H1 (cell line): ENCODE measurements around the gene GPR25. TPM values are rescaled to one million over a fixed set of nuclear protein-coding genes. Genes with fewer than 3 reads are reported as not detected.

Experiments
- ASH2L ChIP-seq: fragments of 200-600, 300-600 bp; sonication (generic); IDR thresholded peaks from one replicate; pipeline ENCODE4 v1.7.1; 2017; ENCODE audit warnings: low read length
- BACH1 ChIP-seq: IDR thresholded peaks from 2 replicates; pipeline ENCODE4 v1.6.1; 2012; ENCODE audit warnings: low read length, improper control_type of control experiment
- BCL11A ChIP-seq, 2 experiments: IDR thresholded peaks; one replicate each; pipeline ENCODE4 v1.6.1; 2011; ENCODE audit warnings: low read depth in 2 of 2, low read length in 2 of 2, mild to moderate bottlenecking in 2 of 2
- CHD2 ChIP-seq: IDR thresholded peaks from 2 replicates; pipeline ENCODE4 v1.6.1; 2012; ENCODE audit warnings: low read length, improper control_type of control experiment
- CREB1 ChIP-seq: IDR thresholded peaks from 2 replicates; pipeline ENCODE4 v1.6.1; 2012; ENCODE audit warnings: inconsistent platforms
- CTBP2 ChIP-seq: IDR thresholded peaks from 2 replicates; pipeline ENCODE4 v1.7.0; 2011; ENCODE audit warnings: borderline replicate concordance, mild to moderate bottlenecking, moderate library complexity, mixed read lengths, low read length; ENCODE audit not compliant: insufficient read depth, insufficient read length
- EP300 ChIP-seq, 2 experiments: IDR thresholded peaks; 1 replicate in 1 of 2; 2 replicates in 1 of 2; pipeline ENCODE4 v1.6.1; 2011 to 2012; ENCODE audit warnings: low read depth in 2 of 2, low read length in 2 of 2, mild to moderate bottlenecking in 2 of 2, borderline replicate concordance in 1 of 2, inconsistent platforms in 1 of 2, moderate library complexity in 1 of 2
- GTF2F1 ChIP-seq: IDR thresholded peaks from 2 replicates; pipeline ENCODE4 v1.6.1; 2012; ENCODE audit warnings: low read depth, low read length, improper control_type of control experiment, borderline replicate concordance
- HDAC2 ChIP-seq, 2 experiments: fragments of 300-600 bp in 1 of 2; sonication (generic) in 1 of 2; IDR thresholded peaks; 2 replicates each; pipeline ENCODE4 v1.6.1; 2011 to 2012; ENCODE audit warnings: low read depth in 2 of 2, low read length in 2 of 2, mild to moderate bottlenecking in 2 of 2, moderate library complexity in 2 of 2, borderline replicate concordance in 1 of 2, inconsistent platforms in 1 of 2
- HDAC6 ChIP-seq: IDR thresholded peaks from one replicate; pipeline ENCODE4 v1.7.1; 2012; ENCODE audit warnings: low read depth, mild to moderate bottlenecking, inconsistent platforms, low read length, moderate library complexity
- JUN ChIP-seq: IDR thresholded peaks from 2 replicates; pipeline ENCODE4 v1.6.1; 2011; ENCODE audit warnings: low read depth, mild to moderate bottlenecking, improper control_type of control experiment, low read length
- KDM4A ChIP-seq: IDR thresholded peaks from one replicate; pipeline ENCODE4 v1.7.1; 2012; ENCODE audit warnings: low read depth, mild to moderate bottlenecking, moderate library complexity, low read length, inconsistent platforms; ENCODE audit not compliant: severe bottlenecking
- PHF8 ChIP-seq: fragments of 200-600 bp; sonication (generic); conservative IDR thresholded peaks from 2 replicates; pipeline ENCODE4 v1.7.1; 2012; ENCODE audit warnings: low read depth, mild to moderate bottlenecking, inconsistent platforms, low read length, moderate library complexity
- POLR2A ChIP-seq, 2 experiments: IDR thresholded peaks; 1 replicate in 1 of 2; 2 replicates in 1 of 2; pipeline ENCODE4 v1.6.1; 2011; ENCODE audit warnings: low read depth in 2 of 2, low read length in 2 of 2, mild to moderate bottlenecking in 2 of 2; ENCODE audit errors: control extremely low read depth in 1 of 2
- POLR2AphosphoS5 ChIP-seq: IDR thresholded peaks from 2 replicates; pipeline ENCODE4 v1.6.1; 2011; ENCODE audit warnings: low read depth, low read length
- POU5F1 ChIP-seq: IDR thresholded peaks from 2 replicates; pipeline ENCODE4 v1.6.1; 2011; ENCODE audit warnings: low read depth, mild to moderate bottlenecking, low read length, moderate library complexity
- RAD21 ChIP-seq, 2 experiments: IDR thresholded peaks in 1 of 2; conservative IDR thresholded peaks in 1 of 2; 2 replicates each; pipeline ENCODE4 v1.6.1; 2011; ENCODE audit warnings: low read depth in 2 of 2, low read length in 2 of 2, improper control_type of control experiment in 1 of 2, inconsistent platforms in 1 of 2, mild to moderate bottlenecking in 1 of 2, moderate library complexity in 1 of 2
- SIN3A ChIP-seq, 2 experiments: IDR thresholded peaks in 1 of 2; conservative IDR thresholded peaks in 1 of 2; 2 replicates each; pipeline ENCODE4 v1.6.1; 2011 to 2012; ENCODE audit warnings: low read length in 2 of 2, improper control_type of control experiment in 1 of 2, low read depth in 1 of 2, mild to moderate bottlenecking in 1 of 2
- TAF1 ChIP-seq: IDR thresholded peaks from 2 replicates; pipeline ENCODE4 v1.6.1; 2011; ENCODE audit warnings: mild to moderate bottlenecking, low read depth, low read length
- polyA plus RNA-seq, 7 experiments: library from polyadenylated mRNA; depleted of rRNA in 3 of 7; stranded (reverse) in 5 of 7; unstranded in 2 of 7; fragments of >200 nt in 5 of 7; fragments of 200-250 nt in 2 of 7; gene quantifications; 1 replicate in 5 of 7; 2 replicates in 1 of 7; 4 replicates in 1 of 7; pipeline versions ENCODE4 v1.2.1 to v1.2.3, GENCODE V29; 2011 to 2013; ENCODE audit warnings: missing spikeins in 2 of 7, mixed read lengths in 2 of 7
- total RNA-seq: library from RNA; stranded (reverse); fragmentation: NEBNext Ultra II Directional; extraction: Animal tissue kit (Norgen Biotek cat#: 25700); gene quantifications from 2 replicates; pipeline ENCODE4 v1.2.1, GENCODE V29; 2021
- TF ChIP-seq, protein P1 (sequence below), 3 experiments: IDR thresholded peaks; 1 replicate in 2 of 3; 2 replicates in 1 of 3; pipeline versions ENCODE4 v1.5.1 to v1.6.1; 2011; ENCODE audit warnings: low read length in 3 of 3, mild to moderate bottlenecking in 3 of 3, inconsistent platforms in 2 of 3, low read depth in 1 of 3, moderate library complexity in 1 of 3; ENCODE audit not compliant: insufficient read depth in 1 of 3; ENCODE audit errors: control extremely low read depth in 1 of 3
- TF ChIP-seq, protein P2 (sequence below): IDR thresholded peaks from 2 replicates; pipeline ENCODE4 v1.6.1; 2011; ENCODE audit warnings: low read depth, mild to moderate bottlenecking, low read length; ENCODE audit not compliant: insufficient read depth

GPR25 gene
- total and polyA plus RNA-seq, 2 of the 8 experiments (the other 6 are each of a cell fraction or from before 2014, with no cell fraction given): not detected

- TF ChIP-seq HDAC2 (IDR thresholded peaks at IDR 0.05; ENCODE audit: borderline replicate concordance in 1 of 2, low read depth in 2 of 2, low read length in 2 of 2) (0 out of 4 replicates have a peak, but pooled peaks of 1 of the 2 experiments have one; percentile 46), JUN (no peak), CREB1 (peak; percentile 59; the same call in 1 of the 2 replicates), CTBP2 (no peak), PHF8 (no peak), POLR2AphosphoS5 (0 out of 2 replicates have a peak, but pooled peaks have one; percentile 37), CHD2 (0 out of 2 replicates have a peak, but pooled peaks have one; percentile 34), RAD21 (IDR thresholded peaks at IDR 0.05 in 1 of 2, conservative IDR thresholded peaks at IDR 0.05 in 1 of 2; ENCODE audit: low read depth in 2 of 2, low read length in 2 of 2) (peak; percentile 55 to 71), HDAC6 (no peak), POLR2A (IDR thresholded peaks at IDR 0.05; ENCODE audit: control extremely low read depth in 1 of 2, low read depth in 2 of 2, low read length in 2 of 2) (peak in 1 of 2 experiments; percentile 41; a peak in 1 of 3 replicates), EP300 (IDR thresholded peaks at IDR 0.05; ENCODE audit: borderline replicate concordance in 1 of 2, low read depth in 2 of 2, low read length in 2 of 2) (no peak), ASH2L (peak; percentile 25), KDM4A (no peak), TAF1 (no peak), BACH1 (no peak), BCL11A (IDR thresholded peaks at IDR 0.05; ENCODE audit: low read depth in 2 of 2, low read length in 2 of 2) (no peak), GTF2F1 (no peak), POU5F1 (no peak), SIN3A (conservative IDR thresholded peaks at IDR 0.05 in 1 of 2, IDR thresholded peaks at IDR 0.05 in 1 of 2; ENCODE audit: low read depth in 1 of 2, low read length in 2 of 2) (no peak)
- TF ChIP-seq, protein P1, sequence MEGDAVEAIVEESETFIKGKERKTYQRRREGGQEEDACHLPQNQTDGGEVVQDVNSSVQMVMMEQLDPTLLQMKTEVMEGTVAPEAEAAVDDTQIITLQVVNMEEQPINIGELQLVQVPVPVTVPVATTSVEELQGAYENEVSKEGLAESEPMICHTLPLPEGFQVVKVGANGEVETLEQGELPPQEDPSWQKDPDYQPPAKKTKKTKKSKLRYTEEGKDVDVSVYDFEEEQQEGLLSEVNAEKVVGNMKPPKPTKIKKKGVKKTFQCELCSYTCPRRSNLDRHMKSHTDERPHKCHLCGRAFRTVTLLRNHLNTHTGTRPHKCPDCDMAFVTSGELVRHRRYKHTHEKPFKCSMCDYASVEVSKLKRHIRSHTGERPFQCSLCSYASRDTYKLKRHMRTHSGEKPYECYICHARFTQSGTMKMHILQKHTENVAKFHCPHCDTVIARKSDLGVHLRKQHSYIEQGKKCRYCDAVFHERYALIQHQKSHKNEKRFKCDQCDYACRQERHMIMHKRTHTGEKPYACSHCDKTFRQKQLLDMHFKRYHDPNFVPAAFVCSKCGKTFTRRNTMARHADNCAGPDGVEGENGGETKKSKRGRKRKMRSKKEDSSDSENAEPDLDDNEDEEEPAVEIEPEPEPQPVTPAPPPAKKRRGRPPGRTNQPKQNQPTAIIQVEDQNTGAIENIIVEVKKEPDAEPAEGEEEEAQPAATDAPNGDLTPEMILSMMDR (IDR thresholded peaks at IDR 0.05; ENCODE audit: control extremely low read depth in 1 of 3, insufficient read depth in 1 of 3, low read depth in 1 of 3, low read length in 3 of 3): peak; percentile 76 to 100 (median 90)
- TF ChIP-seq, protein P2, sequence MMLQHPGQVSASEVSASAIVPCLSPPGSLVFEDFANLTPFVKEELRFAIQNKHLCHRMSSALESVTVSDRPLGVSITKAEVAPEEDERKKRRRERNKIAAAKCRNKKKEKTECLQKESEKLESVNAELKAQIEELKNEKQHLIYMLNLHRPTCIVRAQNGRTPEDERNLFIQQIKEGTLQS: 0 out of 2 replicates have a peak, but pooled peaks have one; percentile 33
These were observed 43.4 kb downstream of the GPR25 start (continued) for GRCh38 chr1:200916152-200916551.
